DOHH2 (cell line): ENCODE results near the gene AQP7.
"Not testable (repeated sequence)": the region's sequence is repeated elsewhere in the genome, so short reads cannot be mapped to it uniquely, and the experiment has no call there.

ENCODE experiments used
- CTCF ChIP-seq: fragments of 200-600 bp; sonication (generic); IDR thresholded peaks from one replicate; pipeline ENCODE4 v1.5.1; 2014; ENCODE audit warnings: antibody characterized with exemption, mild to moderate bottlenecking, low read depth, low read length; ENCODE audit not compliant: poor library complexity, severe bottlenecking
- EZH2phosphoT487 ChIP-seq: fragments of 200-600 bp; sonication (generic); IDR thresholded peaks from 2 replicates; pipeline ENCODE4 v1.6.1; 2017; ENCODE audit warnings: borderline replicate concordance, mild to moderate bottlenecking, antibody characterized with exemption, low read length, moderate library complexity, mixed read lengths

- TF ChIP-seq CTCF, EZH2phosphoT487: not testable (repeated sequence)
Observed at GRCh38 chr9:33393986-33394385, 8.4 kb downstream of the AQP7 start.
